Stomach (tissue), 4 donors: ENCODE data around the gene EPHA7.

ENCODE experiments used
- CTCF ChIP-seq, 7 experiments: fragments of 450-650 bp in 4 of 7; fragments of 200-600 bp in 3 of 7; sonication (generic) in 3 of 7; IDR thresholded peaks; one replicate each; pipeline ENCODE4 v1.5.1; 2016 to 2019; ENCODE audit warnings: antibody characterized with exemption in 7 of 7, control low read depth in 2 of 7, mild to moderate bottlenecking in 1 of 7
- POLR2A ChIP-seq, 4 donors: fragments of 450-650 bp; IDR thresholded peaks; one replicate each; pipeline ENCODE4 v1.6.1; 2016; ENCODE audit warnings: antibody characterized with exemption in 4 of 4, control low read depth in 2 of 4, mild to moderate bottlenecking in 1 of 4, moderate library complexity in 1 of 4
- POLR2AphosphoS5 ChIP-seq, 3 donors: sonication (generic); formaldehyde crosslinking; IDR thresholded peaks; one replicate each; pipeline ENCODE4 v1.6.1; 2016; ENCODE audit warnings: antibody characterized with exemption in 3 of 3

DNA sequence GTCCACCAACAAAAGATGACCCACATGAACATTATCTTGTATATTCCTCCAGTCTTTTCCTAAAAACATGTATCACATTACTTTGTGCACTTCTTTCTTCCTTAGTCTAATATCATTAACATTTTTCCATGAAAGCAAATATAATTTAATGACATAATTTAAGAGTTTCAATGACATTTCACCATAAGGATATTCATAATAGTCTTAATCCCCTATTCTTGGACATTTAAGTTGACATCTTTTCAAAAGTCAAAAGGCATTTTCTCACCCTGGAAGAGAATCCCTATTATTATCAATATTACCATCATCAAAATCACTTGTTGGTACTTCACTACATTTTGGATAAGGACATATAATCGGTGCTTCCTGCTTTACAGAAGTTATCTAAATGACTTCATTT is 31.3 kb downstream of the EPHA7 start:
- no peak for TF ChIP-seq POLR2A (IDR thresholded peaks at IDR 0.05)
- TF ChIP-seq CTCF (IDR thresholded peaks at IDR 0.05): no peak
- TF ChIP-seq POLR2AphosphoS5 (IDR thresholded peaks at IDR 0.05): no peak
